ENCODE results near the gene GATAD2A.
"Not testable (repeated sequence)": the region's sequence is repeated elsewhere in the genome, so short reads cannot be mapped to it uniquely, and the experiment has no call there.

The GATAD2A gene

DNA sequence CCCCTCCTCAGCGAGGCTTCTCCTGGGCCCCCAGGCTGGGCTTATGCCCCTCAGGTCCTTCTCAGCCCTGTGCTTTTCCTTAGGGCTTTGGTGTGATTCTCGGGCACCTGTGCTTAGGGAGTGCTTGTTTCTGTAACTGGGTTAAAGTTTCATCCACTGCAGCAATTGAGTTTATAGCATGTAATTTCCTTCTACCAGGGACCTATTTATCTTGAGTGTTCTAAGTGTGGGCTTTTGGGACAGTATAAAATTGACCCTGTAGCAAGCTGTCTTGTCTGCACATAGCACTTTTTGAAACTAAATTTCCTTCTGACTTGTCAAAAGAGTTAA is 47.6 kb downstream of the GATAD2A start:
- Histone ChIP-seq H3K79me2 (peaks cover 80% of the 10 kb centered on the region), H3K9ac (no peak overlapping the region), H3K27ac (no peak overlapping the region), H3K4me1 (no peaks in the 10 kb centered on the region), H3K9me3 (ENCODE audit: control insufficient read depth, low read length) (no peaks in the 10 kb centered on the region), H2AFZ (no peak overlapping the region), H3K4me3 (ENCODE audit: low read depth, low read length) (no peak overlapping the region), H3K36me3 (ENCODE audit: control insufficient read depth, insufficient read depth, low read length) (no peaks in the 10 kb centered on the region), H3K27me3 (ENCODE audit: control insufficient read depth, insufficient read depth, low read length) (no peaks in the 10 kb centered on the region), H3K4me2 (ENCODE audit: low read length) (no peak overlapping the region)
- TF ChIP-seq, protein P1, sequence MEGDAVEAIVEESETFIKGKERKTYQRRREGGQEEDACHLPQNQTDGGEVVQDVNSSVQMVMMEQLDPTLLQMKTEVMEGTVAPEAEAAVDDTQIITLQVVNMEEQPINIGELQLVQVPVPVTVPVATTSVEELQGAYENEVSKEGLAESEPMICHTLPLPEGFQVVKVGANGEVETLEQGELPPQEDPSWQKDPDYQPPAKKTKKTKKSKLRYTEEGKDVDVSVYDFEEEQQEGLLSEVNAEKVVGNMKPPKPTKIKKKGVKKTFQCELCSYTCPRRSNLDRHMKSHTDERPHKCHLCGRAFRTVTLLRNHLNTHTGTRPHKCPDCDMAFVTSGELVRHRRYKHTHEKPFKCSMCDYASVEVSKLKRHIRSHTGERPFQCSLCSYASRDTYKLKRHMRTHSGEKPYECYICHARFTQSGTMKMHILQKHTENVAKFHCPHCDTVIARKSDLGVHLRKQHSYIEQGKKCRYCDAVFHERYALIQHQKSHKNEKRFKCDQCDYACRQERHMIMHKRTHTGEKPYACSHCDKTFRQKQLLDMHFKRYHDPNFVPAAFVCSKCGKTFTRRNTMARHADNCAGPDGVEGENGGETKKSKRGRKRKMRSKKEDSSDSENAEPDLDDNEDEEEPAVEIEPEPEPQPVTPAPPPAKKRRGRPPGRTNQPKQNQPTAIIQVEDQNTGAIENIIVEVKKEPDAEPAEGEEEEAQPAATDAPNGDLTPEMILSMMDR (IDR thresholded peaks at IDR 0.05) = no peak

DNA sequence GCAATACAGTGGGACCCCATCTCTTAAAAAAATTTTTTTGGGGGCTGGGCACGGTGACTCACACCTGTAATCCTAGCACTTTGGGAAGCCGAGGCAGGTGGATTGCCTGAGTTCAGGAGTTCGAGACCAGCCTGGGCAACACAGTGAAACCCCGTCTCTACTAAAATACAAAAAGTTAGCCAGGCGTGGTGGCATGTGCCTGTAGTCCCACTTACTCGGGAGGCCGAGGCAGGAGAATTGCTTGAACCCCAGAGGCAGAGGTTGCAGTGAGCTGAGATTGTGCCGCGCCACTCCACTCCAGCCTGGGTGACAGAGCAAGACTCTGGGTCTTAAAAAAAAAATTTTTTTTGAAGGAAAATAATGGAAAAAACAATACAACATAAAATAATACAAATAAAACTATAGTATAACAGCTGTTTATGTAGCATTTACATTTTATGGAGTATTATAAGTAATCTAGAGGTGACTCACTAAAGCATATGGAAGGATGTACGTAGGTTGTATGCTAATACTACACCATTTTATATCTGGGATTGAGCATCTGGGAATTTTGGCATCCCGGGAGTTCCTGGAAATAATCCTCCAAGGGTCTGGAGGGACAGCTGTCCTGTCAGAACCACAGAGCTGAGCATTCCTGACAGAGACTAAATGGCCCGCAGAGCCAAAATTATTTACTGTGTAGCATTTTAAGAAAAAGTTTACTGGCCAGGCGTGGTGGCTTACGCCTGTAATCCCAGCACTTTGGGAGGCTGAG is 49.9 kb downstream of the GATAD2A start:
- not testable (repeated sequence) for H3K36me3 ChIP-seq (ENCODE audit: control insufficient read depth, insufficient read depth, low read length); H3K4me2 ChIP-seq (ENCODE audit: low read length); H3K27me3 ChIP-seq (ENCODE audit: control insufficient read depth, insufficient read depth, low read length); H3K27ac ChIP-seq; H3K4me3 ChIP-seq (ENCODE audit: low read depth, low read length); H3K4me1 ChIP-seq; H3K9me3 ChIP-seq (ENCODE audit: control insufficient read depth, low read length); H3K9ac ChIP-seq; H2AFZ ChIP-seq
- peaks cover 64% of the 10 kb centered on the region for H3K79me2 ChIP-seq

DNA sequence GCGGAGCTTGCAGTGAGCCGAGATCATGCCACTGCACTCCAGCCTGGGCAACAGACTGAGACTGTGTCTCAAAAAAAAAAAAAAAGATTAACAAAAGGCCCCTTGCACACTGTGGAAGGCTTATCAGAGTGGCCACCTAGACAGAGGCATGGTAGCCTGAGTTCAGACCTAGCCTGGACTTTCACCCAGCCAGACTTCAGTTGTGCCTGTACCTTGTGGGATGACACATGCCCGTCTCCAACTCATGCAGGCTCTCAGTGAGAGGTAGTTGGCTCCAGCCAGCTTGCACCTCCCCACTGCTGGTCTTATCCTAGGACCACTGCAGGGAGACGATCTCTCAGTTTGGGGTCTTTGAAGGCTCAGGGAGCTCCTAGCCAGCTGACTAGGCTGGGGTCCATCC is 52.2 kb downstream of the GATAD2A start:
- Histone ChIP-seq H3K27me3 (ENCODE audit: control insufficient read depth, insufficient read depth, low read length) (no peaks in the 10 kb centered on the region), H3K9ac (no peak overlapping the region), H3K4me1 (peaks cover 27% of the 10 kb centered on the region)

DNA sequence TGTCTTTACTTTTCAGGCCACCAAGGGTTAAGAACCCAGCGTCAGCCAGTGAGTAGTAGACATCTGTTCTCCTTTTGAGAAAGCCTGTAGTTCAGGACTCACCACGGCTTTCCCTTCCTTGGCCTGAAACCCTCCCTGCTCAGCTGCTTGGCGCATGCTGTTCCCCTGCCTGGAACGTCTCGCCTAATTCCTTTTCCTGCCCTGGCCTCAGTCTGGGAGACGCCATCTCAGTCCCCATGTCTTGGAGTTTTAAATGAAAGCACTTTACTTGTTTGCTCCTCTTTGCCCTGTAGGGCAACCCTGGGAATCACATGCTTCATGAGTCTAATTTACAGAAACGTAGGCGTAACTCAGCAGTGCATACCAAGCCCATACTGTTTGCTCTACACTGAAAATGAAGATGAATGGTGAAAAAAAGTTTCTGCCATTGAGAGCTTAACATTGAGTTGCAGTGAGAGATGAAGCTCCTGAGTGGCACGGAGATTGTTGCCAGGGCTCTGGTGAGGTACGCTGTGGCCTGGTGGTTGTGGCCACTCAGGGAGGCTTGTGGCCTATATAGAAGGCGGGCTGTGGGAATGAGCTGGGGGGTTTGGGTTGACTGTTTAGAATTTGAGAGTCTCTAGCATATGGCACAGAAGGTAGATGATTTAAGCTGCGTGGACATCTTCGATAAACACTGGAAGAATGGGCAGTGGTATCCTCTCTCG is 52.8 kb downstream of the GATAD2A start:
- Histone ChIP-seq H3K27me3 (ENCODE audit: control insufficient read depth, insufficient read depth, low read length) (no peaks in the 10 kb centered on the region), H3K27ac (no peak overlapping the region), H3K4me1 (peaks cover 33% of the 10 kb centered on the region), H3K79me2 (peaks cover 57% of the 10 kb centered on the region), H3K4me3 (ENCODE audit: low read depth, low read length) (no peak overlapping the region), H3K36me3 (ENCODE audit: control insufficient read depth, insufficient read depth, low read length) (no peaks in the 10 kb centered on the region), H3K4me2 (ENCODE audit: low read length) (no peak overlapping the region), H3K9me3 (ENCODE audit: control insufficient read depth, low read length) (no peaks in the 10 kb centered on the region), H2AFZ (no peak overlapping the region), H3K9ac (no peak overlapping the region)
- TF ChIP-seq, protein P1 (IDR thresholded peaks at IDR 0.05) = no peak

More for the DNA sequence above, 52.2 kb downstream of the GATAD2A start:
- no peak overlapping the region for H2AFZ ChIP-seq
- TF ChIP-seq, protein P1 (IDR thresholded peaks at IDR 0.05) = no peak
- H3K79me2 ChIP-seq = peaks cover 57% of the 10 kb centered on the region
- H3K4me2 ChIP-seq (ENCODE audit: low read length) = no peak overlapping the region
- H3K9me3 ChIP-seq (ENCODE audit: control insufficient read depth, low read length) = no peaks in the 10 kb centered on the region
- no peak overlapping the region for H3K27ac ChIP-seq
- no peak overlapping the region for H3K4me3 ChIP-seq (ENCODE audit: low read depth, low read length)
- no peaks in the 10 kb centered on the region for H3K36me3 ChIP-seq (ENCODE audit: control insufficient read depth, insufficient read depth, low read length)

DNA sequence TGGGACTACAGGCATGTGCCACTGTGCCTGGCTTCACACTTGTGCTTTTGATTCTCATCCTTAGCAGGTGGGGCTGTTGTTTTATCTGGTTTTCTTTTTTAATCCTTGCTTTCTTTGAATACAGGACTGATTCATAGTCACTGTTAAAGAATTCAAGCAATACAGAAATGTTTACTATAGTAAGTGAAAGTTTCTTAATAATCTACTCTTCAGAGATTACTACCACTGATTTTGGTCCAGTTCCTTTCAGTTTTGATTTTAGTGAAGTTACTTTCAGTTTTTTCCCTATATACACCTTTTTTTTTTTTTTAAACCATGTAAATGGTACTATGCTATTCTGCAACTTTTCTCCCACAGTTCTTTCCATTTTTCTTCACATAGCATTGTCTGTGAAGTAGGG is 53.6 kb downstream of the GATAD2A start:
- Histone ChIP-seq H3K27me3 (ENCODE audit: control insufficient read depth, insufficient read depth, low read length) (no peaks in the 10 kb centered on the region), H3K36me3 (ENCODE audit: control insufficient read depth, insufficient read depth, low read length) (no peaks in the 10 kb centered on the region), H3K4me1 (peaks cover 41% of the 10 kb centered on the region), H3K79me2 (peaks cover 58% of the 10 kb centered on the region), H3K9me3 (ENCODE audit: control insufficient read depth, low read length) (no peaks in the 10 kb centered on the region), H2AFZ (no peak overlapping the region), H3K4me2 (ENCODE audit: low read length) (no peak overlapping the region), H3K27ac (peak overlapping the region; percentile 85), H3K4me3 (ENCODE audit: low read depth, low read length) (no peak overlapping the region), H3K9ac (no peak overlapping the region)
- TF ChIP-seq, protein P1 (IDR thresholded peaks at IDR 0.05) = no peak
